IPS-NIHi11 (cell line): ENCODE results near the gene PKP1.
"Not testable (repeated sequence)": the region's sequence is repeated elsewhere in the genome, so short reads cannot be mapped to it uniquely, and the experiment has no call there.

Experiments
- DNase-seq: peaks from one replicate; pipeline ENCODE4 v3.0.0; 2012; ENCODE audit warnings: mixed read lengths, low spot score

Gene PKP1, protein sequence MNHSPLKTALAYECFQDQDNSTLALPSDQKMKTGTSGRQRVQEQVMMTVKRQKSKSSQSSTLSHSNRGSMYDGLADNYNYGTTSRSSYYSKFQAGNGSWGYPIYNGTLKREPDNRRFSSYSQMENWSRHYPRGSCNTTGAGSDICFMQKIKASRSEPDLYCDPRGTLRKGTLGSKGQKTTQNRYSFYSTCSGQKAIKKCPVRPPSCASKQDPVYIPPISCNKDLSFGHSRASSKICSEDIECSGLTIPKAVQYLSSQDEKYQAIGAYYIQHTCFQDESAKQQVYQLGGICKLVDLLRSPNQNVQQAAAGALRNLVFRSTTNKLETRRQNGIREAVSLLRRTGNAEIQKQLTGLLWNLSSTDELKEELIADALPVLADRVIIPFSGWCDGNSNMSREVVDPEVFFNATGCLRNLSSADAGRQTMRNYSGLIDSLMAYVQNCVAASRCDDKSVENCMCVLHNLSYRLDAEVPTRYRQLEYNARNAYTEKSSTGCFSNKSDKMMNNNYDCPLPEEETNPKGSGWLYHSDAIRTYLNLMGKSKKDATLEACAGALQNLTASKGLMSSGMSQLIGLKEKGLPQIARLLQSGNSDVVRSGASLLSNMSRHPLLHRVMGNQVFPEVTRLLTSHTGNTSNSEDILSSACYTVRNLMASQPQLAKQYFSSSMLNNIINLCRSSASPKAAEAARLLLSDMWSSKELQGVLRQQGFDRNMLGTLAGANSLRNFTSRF

GRCh38 chr1:201282931-201283829 lies at the start of gene PKP1:
TSS of gene PKP1 (plus strand) at chr1:201283506. CDS start at chr1:201283703, 197 bp downstream.
- DNase-seq, result peak; percentile 63

GRCh38 chr1:201239646-201240045 lies 43.7 kb upstream of the PKP1 start:
- DNase-seq, result not testable (repeated sequence)

GRCh38 chr1:201240171-201240570 lies 43.1 kb upstream of the PKP1 start:
- no peak for DNase-seq

DNA sequence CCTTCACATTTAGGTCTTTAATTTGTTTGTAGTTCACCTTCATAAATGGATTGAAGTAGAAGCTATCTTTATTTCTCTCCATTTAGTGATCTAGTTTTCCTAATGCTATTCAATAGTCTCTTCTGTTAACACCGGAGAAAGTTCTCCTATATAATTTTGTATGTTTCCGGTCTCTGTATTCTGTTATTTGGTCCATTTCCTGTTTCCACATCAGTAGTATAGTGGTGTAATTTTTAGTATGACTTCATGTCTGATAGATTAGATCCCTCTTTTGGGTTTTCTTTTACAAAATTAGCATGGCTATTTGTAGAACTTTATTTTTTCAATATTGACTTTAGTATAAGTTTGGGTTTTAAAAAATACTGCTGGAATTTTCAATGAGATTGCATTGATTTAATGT lies 41.6 kb upstream of the PKP1 start:
- DNase-seq, result no peak

DNA sequence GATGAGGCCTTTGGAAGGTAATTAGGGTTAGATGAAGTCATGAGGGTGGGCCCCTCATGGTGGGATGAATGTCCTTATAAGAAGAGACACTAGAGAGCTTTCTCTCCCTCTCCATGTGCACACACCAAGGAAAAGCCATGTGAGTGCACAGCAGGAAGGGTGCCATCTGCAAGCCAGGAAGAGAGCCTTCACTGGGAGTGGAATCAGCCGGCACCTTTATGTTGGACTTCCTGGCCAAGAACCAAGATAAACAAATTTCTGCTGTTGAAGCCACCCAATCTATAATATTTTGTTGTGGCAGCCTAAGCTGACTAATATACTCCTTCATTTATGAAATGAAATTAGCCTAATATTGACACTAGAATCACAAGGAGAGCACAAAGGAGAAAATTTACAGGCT lies 38.2 kb upstream of the PKP1 start:
- DNase-seq, result no peak

DNA sequence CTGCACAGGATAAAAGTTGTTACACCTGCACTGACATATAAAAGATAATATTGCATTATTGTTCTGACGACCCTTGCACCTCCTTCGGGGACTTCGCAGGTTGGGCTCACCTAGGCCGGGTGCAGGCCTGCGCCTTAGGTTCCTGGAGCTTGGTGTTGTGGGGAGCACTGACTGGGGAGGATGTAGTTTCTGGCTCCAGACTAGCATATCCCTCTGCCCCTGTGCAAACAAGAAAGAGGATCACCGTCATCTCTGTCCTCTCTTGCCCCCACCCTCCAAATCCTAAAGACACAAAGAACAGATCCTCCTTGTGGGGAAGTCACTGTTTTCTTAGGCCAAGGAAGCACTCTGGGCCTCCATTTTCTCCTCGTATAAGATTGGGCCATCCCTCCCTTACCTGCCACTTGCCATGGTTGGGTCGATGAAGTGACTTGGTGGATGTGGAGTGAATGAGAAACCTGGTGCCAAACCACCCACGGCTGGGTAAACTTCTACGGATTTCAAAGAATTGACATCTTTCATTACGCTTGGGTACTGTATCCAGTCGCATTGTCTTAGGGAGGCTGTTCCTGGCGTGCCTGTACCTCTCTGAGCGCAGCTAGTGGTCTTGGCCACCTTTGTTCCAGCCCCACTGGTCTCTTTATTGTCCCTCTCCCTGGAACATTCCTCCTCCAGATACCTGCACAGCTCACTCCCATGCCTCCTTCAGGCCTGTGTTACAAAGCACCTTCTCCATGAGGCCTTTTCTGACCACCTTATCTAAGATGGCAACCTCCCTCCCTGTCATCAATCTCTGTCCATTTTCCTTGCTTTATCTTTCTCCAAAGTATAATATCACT lies 34.4 kb upstream of the PKP1 start:
- DNase-seq, result no peak

GRCh38 chr1:201250326-201251011 lies 32.8 kb upstream of the PKP1 start:
- DNase-seq, result no peak

GRCh38 chr1:201251411-201251810 lies 31.9 kb upstream of the PKP1 start:
- DNase-seq, result no peak

DNA sequence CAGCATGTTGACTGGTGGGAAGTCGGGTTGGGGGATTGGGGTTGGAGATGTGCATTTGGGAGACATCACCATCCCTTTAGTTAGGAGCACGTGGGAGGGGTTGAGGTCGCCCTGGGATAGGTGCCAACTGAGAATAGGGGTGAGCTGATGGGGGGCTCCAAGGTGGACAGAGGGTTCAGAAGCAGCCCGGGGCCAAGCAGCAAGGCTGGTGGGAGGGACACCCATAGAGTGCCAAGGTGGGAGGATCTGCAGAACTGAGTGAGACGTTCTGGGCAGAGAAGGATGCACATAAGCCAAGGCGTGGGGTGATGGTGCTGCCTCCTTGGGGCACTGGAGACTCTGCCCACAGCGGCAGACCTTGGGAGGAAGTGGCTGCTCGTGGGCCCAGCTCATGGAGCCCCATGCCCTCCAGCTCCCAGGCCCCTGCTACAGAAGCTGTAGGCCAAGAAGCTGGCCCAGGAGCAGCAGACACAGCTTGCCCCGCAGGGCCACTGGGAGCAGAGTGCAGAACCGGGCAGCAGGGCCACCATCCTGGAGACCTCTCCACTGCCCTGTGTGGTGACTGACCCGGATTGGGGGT lies 31.4 kb upstream of the PKP1 start:
- no peak for DNase-seq

DNA sequence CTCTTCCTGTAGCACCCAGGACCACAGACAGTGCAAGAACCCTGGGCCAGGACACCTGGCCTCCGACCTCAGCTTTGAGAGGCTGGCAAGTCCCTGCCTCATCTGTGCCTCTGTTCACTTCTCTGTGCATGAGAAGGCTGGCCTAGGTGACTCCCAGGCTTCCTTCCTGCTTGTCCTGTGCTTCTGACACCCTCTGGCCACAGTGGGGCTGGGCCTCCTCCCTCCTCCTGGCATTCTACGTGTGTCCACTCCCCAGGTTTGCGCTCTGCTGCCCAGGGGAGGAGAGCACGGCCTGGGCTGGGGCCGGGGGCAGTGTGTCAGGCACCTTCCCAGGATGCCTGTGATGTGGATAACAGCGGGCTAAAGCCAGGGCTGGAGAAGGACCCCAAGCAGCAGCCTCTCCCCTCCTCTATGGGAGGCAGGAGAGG lies 30.3 kb upstream of the PKP1 start:
- DNase-seq, result no peak

DNA sequence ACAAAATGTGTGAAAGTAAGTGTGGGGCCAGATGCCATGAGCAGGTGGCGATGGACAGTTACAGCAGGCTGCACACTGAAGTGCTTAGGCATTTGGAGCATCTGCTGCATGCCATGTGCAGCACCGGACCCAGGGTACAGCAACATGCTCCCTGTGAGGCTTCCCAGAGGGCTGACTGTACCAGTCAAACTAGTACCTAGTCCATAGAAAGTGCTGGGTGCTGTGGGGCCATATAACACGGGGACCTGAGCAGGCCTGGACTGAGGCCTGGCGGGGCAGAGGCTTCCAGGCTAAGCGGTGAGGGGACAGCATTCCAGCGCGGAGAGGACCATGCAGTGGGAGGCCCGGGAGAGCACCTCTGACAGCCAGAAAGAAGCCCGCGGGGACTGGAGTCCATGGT lies 29.9 kb upstream of the PKP1 start:
- DNase-seq, result no peak

GRCh38 chr1:201253906-201254624 lies 29.2 kb upstream of the PKP1 start:
- DNase-seq, result no peak

- peak; percentile 98 for DNase-seq
Measured at GRCh38 chr1:201254625-201255478, 28.5 kb upstream of the PKP1 start.

DNA sequence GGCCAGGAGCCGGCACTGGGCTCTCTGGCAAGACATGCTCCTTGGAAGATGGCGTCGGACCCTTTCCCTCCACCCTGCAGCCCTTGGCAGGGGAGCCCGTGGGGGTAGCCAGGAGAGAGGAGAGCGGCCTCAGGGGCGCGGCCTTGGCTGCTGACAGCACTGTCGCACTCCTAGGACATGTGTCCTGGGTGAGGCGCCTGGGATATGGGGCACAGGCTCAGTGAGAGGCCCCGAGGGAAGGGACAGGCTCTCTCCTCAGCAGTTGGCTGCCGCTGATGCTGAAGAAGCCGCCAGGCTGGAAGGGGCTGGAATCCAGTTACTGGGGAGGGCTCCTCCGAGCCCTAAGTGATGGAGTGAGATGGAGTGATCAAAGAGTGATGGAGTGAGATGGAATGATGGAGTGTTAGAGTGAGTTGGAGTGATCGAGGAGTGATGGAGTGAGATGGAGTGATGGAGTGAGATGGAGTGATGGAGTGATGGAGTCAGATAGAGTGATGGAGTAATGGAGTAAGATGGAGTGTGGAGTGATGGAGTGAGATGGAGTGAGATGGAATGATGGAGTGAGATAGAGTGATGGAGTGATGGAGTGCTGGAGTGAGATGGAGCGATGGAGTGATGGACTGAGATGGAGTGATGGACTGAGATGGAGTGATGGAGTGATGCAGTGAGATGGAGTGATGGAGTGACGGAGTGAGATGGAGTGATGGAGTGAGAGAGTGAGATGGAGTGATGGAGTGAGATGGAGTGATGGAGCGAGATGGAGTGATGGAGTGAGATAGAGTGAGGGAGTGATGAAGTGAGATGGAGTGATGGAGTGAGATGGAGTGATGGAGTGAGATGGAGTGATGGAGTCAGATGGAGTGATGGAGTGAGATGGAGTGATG lies 27.6 kb upstream of the PKP1 start:
- no peak for DNase-seq

DNA sequence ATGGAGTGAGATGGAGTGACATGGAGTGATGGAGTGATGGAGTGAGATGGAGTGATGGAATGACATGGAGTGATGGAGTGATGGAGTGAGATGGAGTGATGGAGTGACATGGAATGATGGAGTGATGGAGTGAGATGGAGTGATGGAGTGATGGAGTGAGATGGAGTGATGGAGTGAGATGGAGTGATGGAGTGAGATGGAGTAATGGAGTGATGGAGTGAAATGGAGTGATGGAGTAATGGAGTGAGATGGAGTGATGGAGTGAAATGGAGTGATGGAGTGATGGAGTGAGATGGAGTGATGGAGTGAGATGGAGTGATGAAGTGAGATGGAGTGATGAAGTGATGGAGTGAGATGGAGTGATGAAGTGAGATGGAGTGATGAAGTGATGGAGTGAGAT lies 25.2 kb upstream of the PKP1 start:
- not testable (repeated sequence) for DNase-seq

- no peak for DNase-seq
Measured at GRCh38 chr1:201258763-201259230, 24.5 kb upstream of the PKP1 start.

DNA sequence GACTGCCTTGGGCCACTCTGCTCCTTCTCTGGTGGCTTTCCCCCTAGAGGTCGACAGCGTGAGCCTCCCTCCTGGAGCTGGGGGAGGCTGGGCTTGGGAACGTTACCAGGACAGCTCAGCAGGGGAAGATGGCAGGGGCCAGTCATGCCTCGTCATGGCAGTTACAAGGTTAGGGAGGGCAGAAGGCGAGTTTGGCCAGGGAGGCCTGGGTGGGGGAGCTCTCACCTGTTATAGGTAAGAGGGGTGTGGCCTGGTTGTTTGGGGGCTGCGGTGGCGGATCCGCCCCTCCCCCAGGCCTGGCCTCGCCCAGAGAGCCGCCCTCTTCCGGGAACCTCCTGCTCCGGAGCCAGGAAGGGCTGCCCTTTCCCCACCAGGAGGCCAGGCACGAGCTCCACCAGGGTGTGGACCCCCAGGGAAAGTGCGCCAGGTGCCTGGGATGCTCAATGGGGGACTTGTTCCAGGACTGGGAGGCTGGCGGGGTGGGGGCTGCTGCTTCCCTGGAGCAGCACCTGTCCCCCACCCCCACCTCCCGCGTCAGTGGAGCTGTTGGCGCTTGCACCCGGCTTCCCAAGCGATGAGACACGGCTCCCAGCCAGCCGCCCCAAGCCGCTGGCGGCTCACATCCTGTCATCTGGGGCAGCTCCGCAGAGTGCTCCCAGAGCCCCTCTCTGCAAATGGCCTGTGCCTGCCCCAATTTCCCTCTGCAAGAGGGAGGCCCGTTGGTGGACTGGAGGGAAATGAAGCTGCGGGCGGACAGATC lies 23.6 kb upstream of the PKP1 start:
- peak; percentile 76 for DNase-seq
